DOHH2 (cell line): ENCODE measurements around the gene GAPDHS.

Experiments used
- H3F3A ChIP-seq: fragments of 200-600 bp; sonication (generic), shearing (Covaris generic); 2 replicates; pipeline ENCODE4 v1.6.0; 2016; ENCODE audit warnings: antibody characterized with exemption, mild to moderate bottlenecking; ENCODE audit not compliant: control insufficient read depth, insufficient read depth
- H3K27ac ChIP-seq: fragments of 200-600 bp; sonication (generic); 2 replicates; pipeline ENCODE4 v1.5.1; 2014; ENCODE audit warnings: low read depth, mild to moderate bottlenecking, low read length, moderate library complexity
- H3K27me3 ChIP-seq: fragments of 200-600 bp; sonication (generic); 2 replicates; pipeline ENCODE4 v1.6.1; 2014; ENCODE audit warnings: mild to moderate bottlenecking, low read length, mixed read lengths; ENCODE audit not compliant: control insufficient read depth
- H3K36me3 ChIP-seq: fragments of 200-600 bp; sonication (generic); 2 replicates; pipeline ENCODE4 v1.6.1; 2014; ENCODE audit warnings: mild to moderate bottlenecking, low read length, moderate library complexity, mixed read lengths; ENCODE audit not compliant: control insufficient read depth
- H3K4me1 ChIP-seq: fragments of 200-600 bp; sonication (generic); 2 replicates; pipeline ENCODE4 v1.6.1; 2014; ENCODE audit warnings: mild to moderate bottlenecking, low read length, mixed read lengths; ENCODE audit not compliant: control insufficient read depth
- H3K4me2 ChIP-seq: fragments of 200-600 bp; sonication (generic); 2 replicates; pipeline ENCODE4 v1.6.0; 2014; ENCODE audit warnings: mild to moderate bottlenecking, low read length, moderate library complexity
- H3K4me3 ChIP-seq: fragments of 200-600 bp; sonication (generic); 2 replicates; pipeline ENCODE4 v1.5.1; 2014; ENCODE audit warnings: mild to moderate bottlenecking, low read length, mixed read lengths
- H3K79me2 ChIP-seq: fragments of 200-600 bp; sonication (generic); 2 replicates; pipeline ENCODE4 v1.6.1; 2014; ENCODE audit warnings: mild to moderate bottlenecking, low read length, mixed read lengths; ENCODE audit not compliant: control insufficient read depth
- H3K9me2 ChIP-seq: fragments of 200-600 bp; sonication (generic); replicated peaks from 2 replicates; pipeline ENCODE4 v1.6.1; 2014; ENCODE audit warnings: mild to moderate bottlenecking, low read length, mixed read lengths; ENCODE audit not compliant: control insufficient read depth
- H3K9me3 ChIP-seq: fragments of 200-600 bp; sonication (generic); 2 replicates; pipeline ENCODE4 v1.6.1; 2014; ENCODE audit warnings: antibody characterized with exemption, low read length, mixed read lengths; ENCODE audit not compliant: control insufficient read depth, insufficient read depth
- H4K20me1 ChIP-seq: fragments of 200-600 bp; sonication (generic); 2 replicates; pipeline ENCODE4 v1.6.0; 2014; ENCODE audit warnings: low read depth, mild to moderate bottlenecking, antibody characterized with exemption, low read length, moderate library complexity; ENCODE audit not compliant: control insufficient read depth, insufficient read depth
- EZH2phosphoT487 ChIP-seq: fragments of 200-600 bp; sonication (generic); IDR thresholded peaks from 2 replicates; pipeline ENCODE4 v1.6.1; 2017; ENCODE audit warnings: borderline replicate concordance, mild to moderate bottlenecking, antibody characterized with exemption, low read length, moderate library complexity, mixed read lengths
- TF ChIP-seq, protein P1 (sequence below): fragments of 200-600 bp; sonication (generic); IDR thresholded peaks from one replicate; pipeline ENCODE4 v1.5.1; 2014; ENCODE audit warnings: antibody characterized with exemption, mild to moderate bottlenecking, low read depth, low read length; ENCODE audit not compliant: poor library complexity, severe bottlenecking

Gene GAPDHS

DNA sequence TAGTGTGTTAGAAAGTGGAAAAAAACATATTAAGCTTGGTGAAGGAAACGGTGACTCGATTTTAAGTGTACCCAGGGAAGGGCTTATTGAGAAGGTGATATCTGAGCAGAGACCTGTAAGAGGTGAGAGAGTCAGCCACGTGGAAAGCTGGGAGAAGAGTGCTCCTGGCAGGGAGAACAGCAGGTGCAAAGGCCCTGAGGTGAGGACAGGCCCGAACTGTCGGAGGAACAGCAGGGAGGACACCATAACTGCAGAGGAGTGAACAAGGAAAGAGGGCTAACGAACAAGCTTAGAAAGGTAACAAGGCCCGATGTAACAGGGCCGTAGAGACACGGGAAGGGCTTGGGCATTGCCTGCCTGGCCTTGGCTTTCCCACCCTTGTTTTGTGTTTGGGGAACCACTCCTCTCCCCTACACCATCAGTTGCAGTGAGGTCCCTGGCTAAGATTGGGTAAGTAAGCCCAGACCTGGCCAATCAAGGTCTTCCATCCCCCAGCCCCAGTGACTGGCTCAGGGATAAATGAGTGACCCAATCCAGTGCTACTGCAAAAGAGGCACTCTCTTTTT, 22.9 kb downstream of the GAPDHS start:
- TF ChIP-seq EZH2phosphoT487, result no peak
- TF ChIP-seq, protein P1, sequence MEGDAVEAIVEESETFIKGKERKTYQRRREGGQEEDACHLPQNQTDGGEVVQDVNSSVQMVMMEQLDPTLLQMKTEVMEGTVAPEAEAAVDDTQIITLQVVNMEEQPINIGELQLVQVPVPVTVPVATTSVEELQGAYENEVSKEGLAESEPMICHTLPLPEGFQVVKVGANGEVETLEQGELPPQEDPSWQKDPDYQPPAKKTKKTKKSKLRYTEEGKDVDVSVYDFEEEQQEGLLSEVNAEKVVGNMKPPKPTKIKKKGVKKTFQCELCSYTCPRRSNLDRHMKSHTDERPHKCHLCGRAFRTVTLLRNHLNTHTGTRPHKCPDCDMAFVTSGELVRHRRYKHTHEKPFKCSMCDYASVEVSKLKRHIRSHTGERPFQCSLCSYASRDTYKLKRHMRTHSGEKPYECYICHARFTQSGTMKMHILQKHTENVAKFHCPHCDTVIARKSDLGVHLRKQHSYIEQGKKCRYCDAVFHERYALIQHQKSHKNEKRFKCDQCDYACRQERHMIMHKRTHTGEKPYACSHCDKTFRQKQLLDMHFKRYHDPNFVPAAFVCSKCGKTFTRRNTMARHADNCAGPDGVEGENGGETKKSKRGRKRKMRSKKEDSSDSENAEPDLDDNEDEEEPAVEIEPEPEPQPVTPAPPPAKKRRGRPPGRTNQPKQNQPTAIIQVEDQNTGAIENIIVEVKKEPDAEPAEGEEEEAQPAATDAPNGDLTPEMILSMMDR, result no peak
- no peaks in the 10 kb centered on the region for H3K79me2 ChIP-seq
- H3K9me3 ChIP-seq, result no peaks in the 10 kb centered on the region
- peaks cover 14% of the 10 kb centered on the region for H3K27me3 ChIP-seq
- H3K4me2 ChIP-seq, result no peak overlapping the region
- H4K20me1 ChIP-seq, result no peaks in the 10 kb centered on the region; the same call in 1 of the 2 replicates
- no peaks in the 10 kb centered on the region for H3K36me3 ChIP-seq
- H3K27ac ChIP-seq, result no peak overlapping the region
- H3K9me2 ChIP-seq, result no peaks in the 10 kb centered on the region
- no peaks in the 10 kb centered on the region for H3F3A ChIP-seq
- H3K4me3 ChIP-seq, result no peak overlapping the region
- H3K4me1 ChIP-seq, result peaks cover 11% of the 10 kb centered on the region

DNA sequence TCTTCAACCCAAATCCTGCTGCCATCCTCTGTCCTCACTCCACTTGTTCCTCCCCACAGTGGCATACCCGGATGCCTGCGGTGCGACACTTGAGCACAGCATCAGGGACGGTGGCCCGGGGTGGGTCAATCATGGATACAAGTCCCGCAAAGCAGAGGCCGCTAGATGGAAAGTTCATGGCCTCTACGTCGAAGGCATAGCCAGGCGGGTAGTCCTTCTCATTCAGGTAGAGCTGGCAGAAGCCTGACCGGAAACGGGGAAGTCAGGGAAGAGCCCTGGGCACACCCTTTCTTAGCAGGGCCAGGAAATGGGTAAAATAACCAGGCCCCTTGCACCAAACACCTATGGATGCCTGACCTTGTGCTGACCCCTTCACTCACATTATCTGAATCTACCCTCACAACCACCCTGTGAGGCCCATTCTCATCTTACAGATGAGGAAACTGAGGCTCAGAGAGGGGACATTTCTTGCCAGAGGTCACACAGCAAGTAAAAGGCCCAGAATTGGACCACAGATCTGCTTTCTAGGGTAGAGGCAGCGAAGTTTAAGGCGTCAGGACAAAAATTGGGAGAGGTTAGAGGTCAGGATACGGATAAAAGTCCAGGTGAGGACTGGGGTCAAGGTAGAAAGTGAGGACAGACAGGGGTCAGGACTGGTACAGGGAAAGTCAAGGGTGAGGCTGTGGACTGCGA, 23.7 kb downstream of the GAPDHS start:
- Histone ChIP-seq H3K27ac (no peak overlapping the region), H3K36me3 (no peaks in the 10 kb centered on the region), H3K4me2 (no peak overlapping the region), H3K27me3 (peaks cover 17% of the 10 kb centered on the region), H3K9me2 (no peaks in the 10 kb centered on the region), H3K79me2 (no peaks in the 10 kb centered on the region), H3F3A (no peaks in the 10 kb centered on the region), H3K4me3 (no peak overlapping the region), H3K9me3 (no peaks in the 10 kb centered on the region), H3K4me1 (peaks cover 11% of the 10 kb centered on the region), H4K20me1 (no peaks in the 10 kb centered on the region; the same call in 1 of the 2 replicates)
- TF ChIP-seq EZH2phosphoT487, result no peak
- TF ChIP-seq, protein P1, result no peak

DNA sequence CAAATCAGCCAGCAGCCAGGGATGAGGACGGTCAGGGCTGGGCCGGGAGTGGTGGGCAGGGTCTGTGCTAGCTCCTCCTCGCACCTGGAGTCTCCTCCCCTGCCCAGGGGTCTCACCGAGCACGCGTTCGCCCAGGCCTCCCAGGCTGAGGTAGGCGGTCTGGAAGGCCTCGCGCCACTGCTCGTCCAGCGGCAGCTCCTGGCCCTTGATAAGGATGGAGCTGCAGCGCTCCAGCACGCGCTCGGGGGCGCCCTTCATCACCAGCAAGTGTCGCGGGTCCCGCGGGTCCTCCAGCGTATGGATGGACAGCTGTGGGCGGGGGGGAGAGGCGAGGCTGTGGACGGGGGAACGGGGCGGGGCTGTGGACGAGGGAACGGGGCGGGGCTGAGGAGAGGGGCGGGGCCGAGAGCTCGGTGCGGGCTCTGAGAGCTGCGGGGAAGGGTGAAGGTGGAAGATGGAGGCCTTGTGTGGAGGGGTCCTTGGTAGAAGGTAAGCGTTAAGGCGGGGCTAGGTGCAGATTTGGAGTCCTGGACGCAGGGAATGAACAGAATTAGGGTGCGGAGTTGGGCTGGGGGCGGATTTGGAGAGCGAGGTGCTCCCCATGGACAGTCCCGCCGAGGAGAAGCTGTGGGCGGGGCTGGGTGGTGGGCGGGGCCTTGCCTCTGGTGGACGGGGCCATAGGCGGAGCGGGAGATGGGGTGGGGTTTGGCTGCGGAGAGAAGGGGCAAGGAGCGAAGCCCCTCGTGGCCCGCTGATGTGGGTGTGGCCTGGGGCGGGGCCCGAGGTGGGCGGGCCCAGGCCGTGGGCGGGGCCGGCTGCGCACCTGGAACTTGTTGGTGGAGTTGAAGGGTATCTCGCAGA, 24.5 kb downstream of the GAPDHS start:
- no peak overlapping the region for H3K4me3 ChIP-seq
- no peaks in the 10 kb centered on the region for H3K79me2 ChIP-seq
- H3F3A ChIP-seq, result no peaks in the 10 kb centered on the region
- no peak for TF ChIP-seq EZH2phosphoT487
- TF ChIP-seq, protein P1, result no peak
- H3K36me3 ChIP-seq, result no peaks in the 10 kb centered on the region
- H3K9me2 ChIP-seq, result no peaks in the 10 kb centered on the region
- H4K20me1 ChIP-seq, result no peaks in the 10 kb centered on the region; the same call in 1 of the 2 replicates
- H3K4me1 ChIP-seq, result peaks cover 11% of the 10 kb centered on the region
- H3K27me3 ChIP-seq, result peaks cover 17% of the 10 kb centered on the region
- no peak overlapping the region for H3K27ac ChIP-seq
- no peak overlapping the region for H3K4me2 ChIP-seq
- no peaks in the 10 kb centered on the region for H3K9me3 ChIP-seq
